GM21576 (cell line): Measurements from ENCODE around the gene APOH.
"Not testable (repeated sequence)": the region's sequence is repeated elsewhere in the genome, so short reads cannot be mapped to it uniquely, and the experiment has no call there.

Source experiments
- ATAC-seq: cut with Tn5 transposase; IDR thresholded peaks from one replicate; pipeline ENCODE4 v1.9.1; 2021; ENCODE audit warnings: mild to moderate bottlenecking, moderate library complexity; ENCODE audit not compliant: unreplicated experiment

Gene APOH

GRCh38 chr17:66228887-66229782, at the start of gene APOH:
Gene APOH, minus strand, starts transcription at chr17:66229415. Its CDS starts 36 bp downstream, at chr17:66229379.
- no peak for ATAC-seq

DNA sequence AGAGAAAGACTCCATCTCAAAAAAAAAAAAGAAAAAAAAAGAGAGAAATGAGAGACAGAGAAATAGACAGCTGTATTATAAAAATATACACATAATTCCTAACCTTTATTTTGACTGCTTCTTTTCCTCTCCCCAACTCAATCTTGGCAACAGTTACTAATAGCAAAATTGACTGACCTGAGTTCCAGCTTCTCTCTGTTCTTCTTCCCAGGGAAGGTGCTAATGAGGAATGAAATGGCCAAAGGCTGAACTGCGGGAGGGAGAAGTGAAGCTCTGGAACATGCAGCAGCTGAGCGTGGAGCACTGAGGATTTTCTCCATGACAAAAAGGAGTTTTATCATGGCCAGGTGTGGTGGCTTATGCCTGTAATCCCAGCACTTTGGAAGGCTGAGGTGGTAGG, 48.0 kb upstream of the APOH start:
- ATAC-seq, result no peak

DNA sequence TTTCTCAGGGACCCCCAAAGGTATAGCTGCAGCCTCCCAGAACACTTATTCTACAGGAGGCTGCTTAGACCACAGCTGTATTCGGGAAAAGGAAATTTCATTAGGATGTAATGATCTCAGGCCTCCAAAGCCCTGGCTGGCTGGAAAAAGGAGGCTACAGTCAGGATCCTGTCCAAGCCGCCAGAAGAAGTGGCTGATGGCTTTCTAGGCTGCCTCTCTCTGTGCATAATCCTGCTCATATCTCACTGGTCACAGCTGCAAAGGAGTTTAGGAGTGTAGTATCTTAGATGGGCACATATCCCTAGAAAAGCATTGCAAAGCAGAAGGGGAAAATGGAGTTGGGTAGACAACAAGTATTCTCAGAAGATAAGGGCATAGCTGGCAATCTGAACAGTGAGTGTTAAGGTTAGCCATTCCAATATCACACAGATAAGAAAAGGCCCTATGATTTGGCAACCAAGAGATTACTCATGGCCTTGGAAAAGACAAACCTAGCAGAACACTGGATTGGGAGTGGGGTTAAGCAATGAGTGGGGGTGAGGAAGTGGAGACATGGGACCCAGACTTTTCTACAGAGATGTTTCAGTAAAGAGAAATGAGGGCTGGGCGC, 47.2 kb upstream of the APOH start:
- no peak for ATAC-seq

DNA sequence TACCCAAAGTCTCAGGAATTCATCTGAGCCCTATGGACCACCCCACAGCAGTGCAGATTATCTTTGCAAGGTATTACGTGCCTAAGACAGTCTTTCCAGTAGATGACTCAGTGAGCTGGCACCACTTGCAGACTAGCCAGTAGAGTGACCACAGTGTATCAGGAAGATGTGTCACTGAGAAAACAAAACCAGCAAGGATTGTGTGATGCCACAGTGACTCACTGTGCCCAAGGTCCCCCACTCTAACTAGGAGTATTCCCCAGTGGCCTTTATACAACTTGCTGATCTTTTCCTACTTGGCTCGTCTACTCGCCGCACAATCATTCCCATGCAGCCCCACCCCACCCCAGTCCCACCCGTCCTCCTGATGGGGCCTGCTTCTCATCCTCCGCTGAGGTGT, 46.4 kb upstream of the APOH start:
- no peak for ATAC-seq

GRCh38 chr17:66273586-66273848, 44.3 kb upstream of the APOH start:
- no peak for ATAC-seq

DNA sequence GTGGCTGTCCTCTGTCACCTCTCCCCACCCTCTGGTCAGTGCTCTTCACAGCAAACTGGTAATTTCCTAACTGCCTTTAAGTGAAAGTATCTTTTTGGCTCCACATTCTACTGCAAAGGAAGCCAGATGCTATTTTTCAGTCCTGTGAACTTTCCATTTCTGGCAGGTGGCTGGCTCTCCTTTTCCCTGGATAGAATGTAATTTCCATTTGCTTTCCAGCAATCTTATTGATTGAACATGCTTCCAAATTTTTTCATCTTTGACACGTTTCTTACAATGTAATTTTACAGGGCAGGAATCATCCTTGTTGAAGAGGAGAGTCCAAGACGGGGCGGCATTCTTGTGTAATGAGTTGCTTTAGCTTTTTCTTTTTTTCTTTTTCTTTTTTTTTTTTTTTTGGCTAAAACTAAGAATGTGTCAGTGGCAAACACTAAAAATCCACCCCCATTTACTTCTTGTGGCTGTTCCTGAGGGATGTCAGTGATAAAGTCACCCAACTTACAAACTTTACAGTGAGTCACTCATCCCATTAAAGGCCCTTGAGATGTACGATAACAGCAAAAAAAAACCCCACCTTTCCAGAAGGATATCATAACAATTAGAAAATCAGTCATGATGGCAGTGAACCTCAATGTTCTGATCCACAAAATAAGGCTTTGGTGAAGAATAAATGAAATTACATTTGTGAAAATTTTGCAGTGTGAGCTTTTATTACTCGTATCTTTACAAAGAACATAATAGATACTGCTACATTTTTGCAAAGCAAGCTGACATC, 43.8 kb upstream of the APOH start:
- no peak for ATAC-seq

DNA sequence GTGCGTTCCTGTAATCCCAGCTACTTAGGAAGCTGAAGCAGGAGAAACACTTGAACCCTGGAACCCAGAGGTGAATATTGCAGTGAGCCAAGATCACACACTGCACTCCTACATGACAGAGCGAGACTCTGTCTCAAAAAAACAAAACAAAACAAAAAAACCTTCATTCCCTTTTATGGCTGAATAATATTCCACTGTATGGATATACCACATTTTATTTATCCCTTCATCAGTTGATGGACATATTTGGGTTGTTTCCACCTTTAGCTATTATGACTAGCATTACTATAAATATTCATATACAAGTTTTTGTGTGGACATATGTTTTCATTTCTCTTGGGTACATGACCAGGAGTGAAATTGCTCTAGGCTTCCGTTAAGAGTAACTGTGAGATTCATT, 42.3 kb upstream of the APOH start:
- no peak for ATAC-seq

GRCh38 chr17:66270106-66270505, 40.9 kb upstream of the APOH start:
- no peak for ATAC-seq

GRCh38 chr17:66268247-66268927, 39.2 kb upstream of the APOH start:
- no peak for ATAC-seq

GRCh38 chr17:66264696-66265095, 35.5 kb upstream of the APOH start:
- ATAC-seq, result no peak

GRCh38 chr17:66262767-66263166, 33.6 kb upstream of the APOH start:
- ATAC-seq, result no peak

GRCh38 chr17:66260688-66261087, 31.5 kb upstream of the APOH start:
- ATAC-seq, result no peak

DNA sequence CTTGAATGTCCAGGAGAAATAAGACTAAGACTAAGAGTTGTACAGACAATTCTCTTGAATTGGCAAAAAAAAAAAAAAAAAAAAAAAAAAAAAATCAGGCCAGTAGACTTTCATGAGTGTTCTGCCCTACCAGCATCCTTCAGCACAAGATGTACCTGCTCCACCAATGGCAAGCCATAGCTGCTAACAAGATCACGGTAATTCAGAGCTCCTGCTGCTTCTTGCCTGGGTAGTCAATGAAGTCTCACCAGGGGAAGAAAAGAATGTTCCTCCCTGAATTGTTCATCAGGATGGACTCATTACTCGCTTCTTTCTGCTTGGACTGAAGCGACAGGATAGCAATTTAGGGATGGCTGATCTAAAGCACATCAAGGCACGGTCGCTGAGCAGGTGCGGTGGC, 31.1 kb upstream of the APOH start:
- no peak for ATAC-seq

DNA sequence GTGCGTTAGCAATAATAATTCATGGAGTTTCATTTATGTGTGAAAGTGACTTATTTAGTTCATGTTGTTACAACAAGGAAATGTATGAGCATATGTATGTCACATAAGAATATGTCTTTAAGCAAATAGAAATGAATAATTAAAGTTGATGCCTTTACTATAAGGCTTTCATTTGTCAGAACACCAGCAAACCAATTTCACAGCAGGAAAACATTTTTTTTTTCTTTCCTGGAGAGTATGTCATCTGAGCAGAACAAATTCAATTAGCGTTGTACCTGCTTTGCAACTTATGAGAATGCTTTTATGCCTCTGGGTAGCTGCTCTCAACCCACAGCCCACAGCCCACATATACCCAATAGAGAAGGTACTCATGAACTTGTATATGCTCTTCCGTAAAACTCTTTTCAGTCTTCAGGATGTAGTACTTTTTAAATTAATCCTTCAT, 26.3 kb upstream of the APOH start:
- ATAC-seq, result no peak

GRCh38 chr17:66255112-66255511, 25.9 kb upstream of the APOH start:
- no peak for ATAC-seq

GRCh38 chr17:66253458-66253857, 24.2 kb upstream of the APOH start:
- ATAC-seq, result not testable (repeated sequence)

- no peak for ATAC-seq
Observed at GRCh38 chr17:66250686-66251085, 21.5 kb upstream of the APOH start.

DNA sequence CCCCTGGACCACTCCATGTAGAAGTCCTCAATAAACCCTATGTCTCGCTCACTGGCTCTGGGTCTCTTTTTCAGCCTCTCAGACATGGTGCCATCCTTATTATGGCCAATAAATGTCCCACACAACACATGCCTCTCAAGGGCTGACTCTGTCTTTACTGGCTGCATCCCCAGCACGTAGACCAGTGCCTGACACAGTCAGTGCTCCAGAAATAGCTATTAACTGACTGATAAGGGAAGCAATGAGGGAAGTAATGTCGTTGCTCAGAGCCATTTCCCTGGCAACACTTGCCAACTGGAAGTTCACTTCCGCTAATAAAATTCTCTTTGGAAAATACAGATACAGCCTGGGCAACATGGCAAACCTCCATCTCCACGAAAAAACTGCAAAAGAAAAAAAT, 19.1 kb upstream of the APOH start:
- no peak for ATAC-seq

GRCh38 chr17:66241839-66242238, 12.6 kb upstream of the APOH start:
- ATAC-seq, result no peak

- no peak for ATAC-seq
Observed at GRCh38 chr17:66240630-66241029, 11.4 kb upstream of the APOH start.

DNA sequence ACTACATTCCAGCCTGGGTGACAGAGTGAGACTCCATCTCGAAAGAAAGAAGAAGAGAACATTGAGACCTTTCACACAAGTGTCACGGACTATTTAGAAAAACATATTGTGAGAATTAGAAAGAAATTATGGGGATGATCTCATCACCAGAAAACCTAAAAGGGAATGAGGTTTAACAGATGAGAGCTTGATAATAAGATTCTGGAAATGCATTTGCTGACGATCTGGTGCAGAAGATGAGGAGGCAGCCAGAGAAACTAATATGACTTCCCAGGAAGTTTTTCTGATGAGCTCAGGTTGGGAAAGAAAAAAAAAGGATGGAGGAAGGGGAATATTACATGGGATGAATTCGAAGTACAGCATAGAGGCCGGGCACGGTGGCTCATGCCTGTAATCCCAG, 10.8 kb upstream of the APOH start:
- no peak for ATAC-seq
